ENCODE data around the gene PDE6B.
"Not testable (repeated sequence)": the region's sequence is repeated elsewhere in the genome, so short reads cannot be mapped to it uniquely, and the experiment has no call there.

The PDE6B gene

DNA sequence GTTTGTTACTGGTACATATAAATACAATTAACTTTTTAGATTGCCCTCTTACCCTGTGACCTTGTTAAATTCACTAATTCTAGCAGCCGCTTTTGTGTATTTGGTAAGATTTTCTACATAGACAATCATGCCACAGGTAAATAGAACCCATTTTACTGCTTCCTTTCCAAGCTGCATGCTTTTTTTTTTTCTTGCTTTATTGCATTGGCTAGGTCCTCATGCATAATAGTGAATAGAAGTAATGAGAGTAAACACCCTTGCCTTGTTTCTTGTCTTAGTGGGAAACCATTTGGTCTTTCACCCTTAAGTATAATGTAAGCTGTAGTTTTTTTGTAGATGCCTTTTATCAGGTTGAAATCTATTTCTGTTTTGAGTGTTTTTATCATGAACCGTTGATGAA, 41.6 kb upstream of the PDE6B start:
- no peaks in the 10 kb centered on the region for H3K9me3 ChIP-seq (ENCODE audit: control insufficient read depth, low read length)
- H3K36me3 ChIP-seq (ENCODE audit: control insufficient read depth, insufficient read depth, low read length) = no peaks in the 10 kb centered on the region
- DNase-seq = no peak
- H3K4me3 ChIP-seq (ENCODE audit: insufficient read depth, low read depth, low read length, poor library complexity, severe bottlenecking) = no peak overlapping the region
- H3K27ac ChIP-seq (ENCODE audit: insufficient read depth, low read length, poor library complexity, severe bottlenecking) = no peak overlapping the region
- H3K27me3 ChIP-seq (replicated peaks; ENCODE audit: control insufficient read depth, insufficient read depth, low read length, poor library complexity, severe bottlenecking) = peaks cover 3% of the 10 kb centered on the region
- no peaks in the 10 kb centered on the region for H3K4me1 ChIP-seq (ENCODE audit: control insufficient read depth, insufficient read depth, low read length, poor library complexity, severe bottlenecking)

GRCh38 chr4:587671-588350, 37.6 kb upstream of the PDE6B start:
- no peaks in the 10 kb centered on the region for H3K9me3 ChIP-seq (ENCODE audit: control insufficient read depth, low read length)
- no peak for DNase-seq

GRCh38 chr4:588351-588849, 37.0 kb upstream of the PDE6B start:
- Histone ChIP-seq H3K4me1 (ENCODE audit: control insufficient read depth, insufficient read depth, low read length, poor library complexity, severe bottlenecking) (no peaks in the 10 kb centered on the region), H3K27ac (ENCODE audit: insufficient read depth, low read length, poor library complexity, severe bottlenecking) (no peak overlapping the region), H3K4me3 (ENCODE audit: insufficient read depth, low read depth, low read length, poor library complexity, severe bottlenecking) (no peak overlapping the region), H3K9me3 (ENCODE audit: control insufficient read depth, low read length) (no peaks in the 10 kb centered on the region), H3K27me3 (replicated peaks; ENCODE audit: control insufficient read depth, insufficient read depth, low read length, poor library complexity, severe bottlenecking) (peaks cover 3% of the 10 kb centered on the region), H3K36me3 (ENCODE audit: control insufficient read depth, insufficient read depth, low read length) (no peaks in the 10 kb centered on the region)
- no peak for DNase-seq

More at GRCh38 chr4:587671-588350, 37.6 kb upstream of the PDE6B start:
- Histone ChIP-seq H3K4me3 (ENCODE audit: insufficient read depth, low read depth, low read length, poor library complexity, severe bottlenecking) (no peak overlapping the region), H3K36me3 (ENCODE audit: control insufficient read depth, insufficient read depth, low read length) (no peaks in the 10 kb centered on the region), H3K27me3 (replicated peaks; ENCODE audit: control insufficient read depth, insufficient read depth, low read length, poor library complexity, severe bottlenecking) (peaks cover 3% of the 10 kb centered on the region), H3K4me1 (ENCODE audit: control insufficient read depth, insufficient read depth, low read length, poor library complexity, severe bottlenecking) (no peaks in the 10 kb centered on the region), H3K27ac (ENCODE audit: insufficient read depth, low read length, poor library complexity, severe bottlenecking) (no peak overlapping the region)

DNA sequence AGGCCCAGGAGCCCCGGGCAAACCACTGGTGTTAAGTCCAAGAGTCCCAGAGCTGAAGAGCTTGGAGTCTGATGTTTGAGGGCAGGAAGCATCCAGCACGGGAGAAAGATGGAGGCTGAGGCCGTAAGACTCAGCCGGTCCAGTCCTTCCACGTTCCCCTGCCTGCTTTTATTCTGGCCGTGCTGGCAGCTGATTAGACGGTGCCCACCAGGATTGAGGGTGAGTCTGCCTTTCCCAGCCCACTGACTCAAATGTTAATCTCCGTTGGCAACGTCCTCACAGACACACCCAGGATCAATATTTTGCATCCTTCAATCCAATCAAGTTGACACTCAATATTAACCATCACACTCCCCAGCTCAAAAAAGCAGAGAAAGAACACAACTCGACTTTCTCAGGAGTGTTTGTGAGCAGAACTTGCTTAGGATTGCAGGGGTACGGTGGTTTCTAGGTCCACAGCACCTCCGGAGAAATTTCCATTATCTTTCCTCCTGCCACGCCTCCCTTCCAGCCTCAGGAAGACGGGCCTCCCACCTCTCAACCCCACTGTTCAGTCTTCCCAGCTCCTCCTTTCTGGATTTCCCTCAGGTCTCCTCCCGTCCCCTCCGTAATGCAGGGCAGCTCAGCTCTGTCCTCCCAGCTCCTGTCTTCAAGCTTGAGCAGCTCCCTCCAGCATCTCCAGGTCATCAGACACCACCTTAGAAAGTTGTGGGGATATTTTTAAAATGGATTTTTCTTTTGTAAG, 36.0 kb upstream of the PDE6B start:
- Histone ChIP-seq H3K27me3 (replicated peaks; ENCODE audit: control insufficient read depth, insufficient read depth, low read length, poor library complexity, severe bottlenecking) (peaks cover 2% of the 10 kb centered on the region), H3K9me3 (ENCODE audit: control insufficient read depth, low read length) (no peaks in the 10 kb centered on the region), H3K27ac (ENCODE audit: insufficient read depth, low read length, poor library complexity, severe bottlenecking) (no peak overlapping the region), H3K36me3 (ENCODE audit: control insufficient read depth, insufficient read depth, low read length) (no peaks in the 10 kb centered on the region), H3K4me3 (ENCODE audit: insufficient read depth, low read depth, low read length, poor library complexity, severe bottlenecking) (no peak overlapping the region), H3K4me1 (ENCODE audit: control insufficient read depth, insufficient read depth, low read length, poor library complexity, severe bottlenecking) (no peaks in the 10 kb centered on the region)
- no peak for DNase-seq

- H3K36me3 ChIP-seq (ENCODE audit: control insufficient read depth, insufficient read depth, low read length) = no peaks in the 10 kb centered on the region
- no peak for DNase-seq
- no peaks in the 10 kb centered on the region for H3K27me3 ChIP-seq (replicated peaks; ENCODE audit: control insufficient read depth, insufficient read depth, low read length, poor library complexity, severe bottlenecking)
- H3K4me1 ChIP-seq (ENCODE audit: control insufficient read depth, insufficient read depth, low read length, poor library complexity, severe bottlenecking) = no peaks in the 10 kb centered on the region
- no peak overlapping the region for H3K27ac ChIP-seq (ENCODE audit: insufficient read depth, low read length, poor library complexity, severe bottlenecking)
- no peaks in the 10 kb centered on the region for H3K9me3 ChIP-seq (ENCODE audit: control insufficient read depth, low read length)
- no peak overlapping the region for H3K4me3 ChIP-seq (ENCODE audit: insufficient read depth, low read depth, low read length, poor library complexity, severe bottlenecking)
Observed at GRCh38 chr4:590313-590841, 35.0 kb upstream of the PDE6B start.

DNA sequence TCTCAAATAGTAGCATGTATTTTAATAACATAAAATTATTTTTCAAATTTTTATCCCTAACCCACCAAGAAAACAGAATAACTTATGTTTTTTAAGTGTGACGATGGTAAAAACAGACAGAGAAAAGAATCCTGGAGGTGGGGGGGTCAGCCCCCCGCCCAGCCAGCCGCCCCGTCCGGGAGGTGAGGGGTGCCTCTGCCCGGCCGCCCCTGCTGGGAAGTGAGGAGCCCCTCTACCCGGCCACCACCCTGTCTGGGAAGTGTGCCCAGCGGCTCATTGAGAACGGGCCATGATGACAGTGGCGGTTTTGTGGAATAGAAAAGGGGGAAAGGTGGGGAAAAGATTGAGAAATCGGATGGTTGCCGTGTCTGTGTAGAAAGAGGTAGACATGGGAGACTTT, 33.2 kb upstream of the PDE6B start:
- not testable (repeated sequence) for H3K4me1 ChIP-seq (ENCODE audit: control insufficient read depth, insufficient read depth, low read length, poor library complexity, severe bottlenecking); H3K9me3 ChIP-seq (ENCODE audit: control insufficient read depth, low read length); H3K4me3 ChIP-seq (ENCODE audit: insufficient read depth, low read depth, low read length, poor library complexity, severe bottlenecking); H3K27me3 ChIP-seq (replicated peaks; ENCODE audit: control insufficient read depth, insufficient read depth, low read length, poor library complexity, severe bottlenecking); DNase-seq; H3K27ac ChIP-seq (ENCODE audit: insufficient read depth, low read length, poor library complexity, severe bottlenecking); H3K36me3 ChIP-seq (ENCODE audit: control insufficient read depth, insufficient read depth, low read length)

DNA sequence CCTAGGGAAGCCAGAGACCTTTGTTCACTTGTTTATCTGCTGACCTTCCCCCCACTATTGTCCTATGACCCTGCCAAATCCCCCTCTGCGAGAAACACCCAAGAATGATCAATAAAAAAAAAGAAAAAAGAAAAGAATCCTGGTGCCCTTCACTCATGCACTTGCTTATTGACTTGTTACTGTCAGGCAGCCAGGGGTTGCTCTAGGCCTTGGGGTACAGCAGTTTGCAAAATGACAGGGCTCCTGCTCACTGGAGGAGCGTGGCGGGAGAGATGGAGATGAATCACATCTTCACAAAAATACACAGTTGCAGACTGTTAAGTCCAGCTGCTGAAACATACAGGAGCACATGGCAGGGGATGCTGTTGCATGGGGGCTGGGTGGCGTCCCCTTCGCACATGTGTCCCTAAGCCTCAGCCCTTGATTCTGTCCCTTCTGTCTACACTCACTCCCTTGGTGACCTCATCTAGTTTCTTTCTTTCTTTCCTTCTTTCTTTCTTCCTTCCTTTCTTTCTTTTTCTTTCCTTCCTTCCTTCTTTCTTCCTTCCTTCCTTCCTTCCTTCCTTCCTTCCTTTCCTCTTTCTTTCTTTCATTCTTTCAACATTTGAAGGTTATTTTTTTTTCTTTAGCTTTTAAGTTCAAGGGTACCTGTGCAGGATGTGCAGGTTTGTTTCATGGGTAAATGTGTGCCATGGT, 32.4 kb upstream of the PDE6B start:
- H3K9me3 ChIP-seq (ENCODE audit: control insufficient read depth, low read length) = no peaks in the 10 kb centered on the region
- no peaks in the 10 kb centered on the region for H3K27me3 ChIP-seq (replicated peaks; ENCODE audit: control insufficient read depth, insufficient read depth, low read length, poor library complexity, severe bottlenecking)
- no peak overlapping the region for H3K27ac ChIP-seq (ENCODE audit: insufficient read depth, low read length, poor library complexity, severe bottlenecking)
- no peaks in the 10 kb centered on the region for H3K4me1 ChIP-seq (ENCODE audit: control insufficient read depth, insufficient read depth, low read length, poor library complexity, severe bottlenecking)
- no peak overlapping the region for H3K4me3 ChIP-seq (ENCODE audit: insufficient read depth, low read depth, low read length, poor library complexity, severe bottlenecking)
- H3K36me3 ChIP-seq (ENCODE audit: control insufficient read depth, insufficient read depth, low read length) = no peaks in the 10 kb centered on the region
- no peak for DNase-seq

DNA sequence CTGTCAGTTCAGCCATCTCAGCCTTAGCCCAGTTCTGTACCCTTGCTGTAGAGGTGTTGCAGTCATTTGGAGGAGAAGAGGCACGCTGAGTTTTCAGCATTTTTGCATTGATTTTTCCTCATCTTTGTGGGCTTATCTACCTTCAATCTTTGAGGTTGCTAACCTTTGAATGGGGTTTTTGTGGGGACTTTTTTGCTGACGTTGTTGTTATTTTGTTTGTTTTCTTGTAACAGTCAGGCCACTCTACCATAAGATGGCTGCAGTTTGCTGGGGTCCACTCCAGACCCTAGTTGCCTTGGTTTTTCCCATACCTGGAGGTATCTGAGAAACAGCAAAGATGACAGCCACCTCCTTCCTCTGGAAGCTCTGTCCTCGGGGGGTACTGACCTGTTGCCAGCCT, 26.4 kb upstream of the PDE6B start:
- H3K4me1 ChIP-seq (ENCODE audit: control insufficient read depth, insufficient read depth, low read length, poor library complexity, severe bottlenecking) = no peaks in the 10 kb centered on the region
- H3K36me3 ChIP-seq (ENCODE audit: control insufficient read depth, insufficient read depth, low read length) = no peaks in the 10 kb centered on the region
- H3K27ac ChIP-seq (ENCODE audit: insufficient read depth, low read length, poor library complexity, severe bottlenecking) = no peak overlapping the region
- H3K4me3 ChIP-seq (ENCODE audit: insufficient read depth, low read depth, low read length, poor library complexity, severe bottlenecking) = no peak overlapping the region
- DNase-seq = no peak
- H3K9me3 ChIP-seq (ENCODE audit: control insufficient read depth, low read length) = no peaks in the 10 kb centered on the region
- peaks cover 8% of the 10 kb centered on the region for H3K27me3 ChIP-seq (replicated peaks; ENCODE audit: control insufficient read depth, insufficient read depth, low read length, poor library complexity, severe bottlenecking)

DNA sequence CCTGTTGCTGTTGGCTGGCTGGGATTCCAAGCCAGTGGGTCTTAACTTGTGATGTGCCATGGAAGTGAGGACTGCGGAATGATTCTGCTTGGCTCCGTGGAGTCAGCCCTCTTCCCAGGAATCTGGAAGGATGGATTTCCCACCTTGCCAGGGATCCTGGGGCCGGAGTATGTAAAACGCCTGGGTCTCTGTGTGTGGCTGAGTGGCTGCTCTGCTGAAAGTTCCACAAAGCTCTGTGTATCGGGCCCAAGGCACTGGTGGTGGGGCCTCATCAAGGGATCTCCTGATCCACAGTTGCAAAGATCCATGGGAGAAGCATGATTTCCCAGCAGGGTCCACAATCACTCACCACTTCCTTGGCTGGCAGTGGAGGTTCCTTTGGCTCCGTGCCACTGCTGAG, 25.2 kb upstream of the PDE6B start:
- Histone ChIP-seq H3K9me3 (ENCODE audit: control insufficient read depth, low read length) (no peaks in the 10 kb centered on the region), H3K36me3 (ENCODE audit: control insufficient read depth, insufficient read depth, low read length) (no peaks in the 10 kb centered on the region), H3K4me3 (ENCODE audit: insufficient read depth, low read depth, low read length, poor library complexity, severe bottlenecking) (no peak overlapping the region), H3K27ac (ENCODE audit: insufficient read depth, low read length, poor library complexity, severe bottlenecking) (no peak overlapping the region), H3K4me1 (ENCODE audit: control insufficient read depth, insufficient read depth, low read length, poor library complexity, severe bottlenecking) (no peaks in the 10 kb centered on the region), H3K27me3 (replicated peaks; ENCODE audit: control insufficient read depth, insufficient read depth, low read length, poor library complexity, severe bottlenecking) (peaks cover 8% of the 10 kb centered on the region)
- DNase-seq = no peak
